Mesendoderm (in vitro differentiated cells): ENCODE measurements around the gene TCF15.

Experiments
- DNase-seq: peaks from one replicate; pipeline ENCODE4 v3.0.0; 2013
- H2AK5ac ChIP-seq: 2 replicates; pipeline ENCODE4 v1.6.1; 2013; ENCODE audit warnings: low read length, inconsistent platforms
- H2BK120ac ChIP-seq: 2 replicates; pipeline ENCODE4 v1.6.1; 2013; ENCODE audit warnings: low read depth, mild to moderate bottlenecking, low read length, moderate library complexity, mixed read lengths
- H2BK15ac ChIP-seq: replicated peaks from 2 replicates; pipeline ENCODE4 v1.6.1; 2013; ENCODE audit warnings: low read depth, mild to moderate bottlenecking, moderate library complexity
- H2BK5ac ChIP-seq: 2 replicates; pipeline ENCODE4 v1.6.1; 2013; ENCODE audit warnings: low read length, inconsistent platforms
- H3K18ac ChIP-seq: 2 replicates; pipeline ENCODE4 v1.6.1; 2013; ENCODE audit warnings: mild to moderate bottlenecking, low read length, mixed read lengths
- H3K23ac ChIP-seq: one replicate; pipeline ENCODE4 v1.6.1; 2013; ENCODE audit warnings: low read length
- H3K27ac ChIP-seq: 2 replicates; pipeline ENCODE4 v1.5.1; 2013; ENCODE audit warnings: low read depth, mild to moderate bottlenecking, inconsistent platforms, low read length, moderate library complexity
- H3K27me3 ChIP-seq: 2 replicates; pipeline ENCODE4 v1.6.1; 2013; ENCODE audit warnings: low read length, control low read depth, mild to moderate bottlenecking, inconsistent platforms; ENCODE audit not compliant: insufficient read depth, poor library complexity
- H3K36me3 ChIP-seq: 2 replicates; pipeline ENCODE4 v1.6.1; 2013; ENCODE audit warnings: low read length, inconsistent platforms; ENCODE audit not compliant: control insufficient read depth, insufficient read depth
- H3K4ac ChIP-seq: one replicate; pipeline ENCODE4 v1.6.1; 2013; ENCODE audit warnings: low read depth, mild to moderate bottlenecking, low read length, moderate library complexity
- H3K4me1 ChIP-seq: 2 replicates; pipeline ENCODE4 v1.6.1; 2013; ENCODE audit warnings: low read depth, low read length, inconsistent platforms; ENCODE audit not compliant: control insufficient read depth
- H3K4me2 ChIP-seq: 2 replicates; pipeline ENCODE4 v1.6.1; 2013; ENCODE audit warnings: low read length
- H3K4me3 ChIP-seq: 2 replicates; pipeline ENCODE4 v1.5.1; 2013; ENCODE audit warnings: mild to moderate bottlenecking, low read length
- H3K56ac ChIP-seq: one replicate; pipeline ENCODE4 v1.6.1; 2013; ENCODE audit warnings: low read length
- H3K79me1 ChIP-seq: 2 replicates; pipeline ENCODE4 v1.6.1; 2013; ENCODE audit warnings: low read length, inconsistent platforms
- H3K79me2 ChIP-seq: 2 replicates; pipeline ENCODE4 v1.6.1; 2013; ENCODE audit warnings: mild to moderate bottlenecking, low read length; ENCODE audit not compliant: control insufficient read depth, insufficient read depth
- H3K9ac ChIP-seq: 2 replicates; pipeline ENCODE4 v1.6.1; 2013; ENCODE audit warnings: low read length, inconsistent platforms
- H4K5ac ChIP-seq: one replicate; pipeline ENCODE4 v1.6.1; 2013; ENCODE audit warnings: low read length
- H4K8ac ChIP-seq: one replicate; pipeline ENCODE4 v1.6.1; 2013; ENCODE audit warnings: low read depth, mild to moderate bottlenecking, control low read depth, low read length, moderate library complexity
- WGBS: extraction: QIAGEN DNeasy Blood & Tissue Kit; methylation state at CpG from one replicate; pipeline ENCODE4 v1.1.7; 2013; ENCODE audit warnings: low lambda C conversion rate, missing lambda C conversion rate; ENCODE audit not compliant: insufficient coverage; ENCODE audit errors: extremely low coverage; 5-methylcytosine and 5-hydroxymethylcytosine counted together

The TCF15 gene

DNA sequence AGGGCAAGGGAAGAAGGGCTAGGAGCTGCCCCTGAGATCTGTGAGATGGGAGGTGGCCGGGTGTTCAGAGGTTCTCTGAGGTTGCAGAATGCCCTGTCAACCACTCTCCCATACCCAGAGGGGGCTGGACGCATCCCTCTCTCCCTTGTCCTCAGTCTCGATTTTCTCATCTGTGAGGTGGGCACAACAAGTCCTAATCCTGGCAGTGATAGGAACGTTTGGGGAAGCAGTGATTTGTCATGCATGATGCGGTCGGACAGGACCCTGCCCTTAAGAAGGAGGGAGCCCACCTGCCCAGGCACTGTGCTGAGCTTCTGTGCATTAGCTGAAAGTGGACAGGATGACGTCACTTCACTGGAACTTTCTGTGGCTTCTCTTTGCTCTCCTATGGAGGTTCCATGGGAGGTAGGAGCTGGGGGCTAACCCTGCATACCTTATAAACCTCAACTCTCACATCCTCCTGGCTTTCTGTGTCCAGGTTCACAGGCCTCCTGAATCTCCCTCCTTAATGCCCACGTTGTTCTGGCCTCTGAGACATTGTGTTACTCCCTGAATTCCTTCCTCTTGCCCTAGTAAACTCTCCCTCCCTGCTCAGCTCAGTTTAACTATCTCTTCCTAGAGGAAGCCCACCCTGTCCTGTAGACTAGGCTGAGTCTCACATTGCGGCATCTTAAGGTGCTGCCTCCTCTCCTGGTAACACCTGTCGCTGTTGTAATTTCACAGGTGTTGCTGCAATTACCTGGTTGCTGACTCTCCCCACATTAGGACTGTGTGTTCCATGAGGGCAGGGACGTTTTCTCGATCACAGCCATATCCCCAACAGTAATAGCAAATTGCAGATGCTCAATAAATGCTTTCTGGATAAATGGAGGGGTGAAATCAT is 36.5 kb downstream of the TCF15 start:
- Histone ChIP-seq H2BK5ac (no peak overlapping the region), H4K5ac (no peak overlapping the region), H3K4me3 (no peak overlapping the region), H3K79me2 (no peaks in the 10 kb centered on the region), H4K8ac (no peak overlapping the region), H3K4me2 (no peak overlapping the region), H3K27me3 (no peaks in the 10 kb centered on the region), H3K23ac (no peak overlapping the region), H3K9ac (no peak overlapping the region), H2BK15ac (no peak overlapping the region), H2AK5ac (no peak overlapping the region), H2BK120ac (no peak overlapping the region), H3K4ac (no peak overlapping the region), H3K4me1 (peaks cover 9% of the 10 kb centered on the region), H3K36me3 (no peaks in the 10 kb centered on the region), H3K27ac (no peak overlapping the region), H3K56ac (peak overlapping the region; percentile 25), H3K18ac (no peak overlapping the region), H3K79me1 (no peaks in the 10 kb centered on the region)
- peak; percentile 37 for DNase-seq
- WGBS: no CpG with 5 or more reads among the region's 12 CpGs

DNA sequence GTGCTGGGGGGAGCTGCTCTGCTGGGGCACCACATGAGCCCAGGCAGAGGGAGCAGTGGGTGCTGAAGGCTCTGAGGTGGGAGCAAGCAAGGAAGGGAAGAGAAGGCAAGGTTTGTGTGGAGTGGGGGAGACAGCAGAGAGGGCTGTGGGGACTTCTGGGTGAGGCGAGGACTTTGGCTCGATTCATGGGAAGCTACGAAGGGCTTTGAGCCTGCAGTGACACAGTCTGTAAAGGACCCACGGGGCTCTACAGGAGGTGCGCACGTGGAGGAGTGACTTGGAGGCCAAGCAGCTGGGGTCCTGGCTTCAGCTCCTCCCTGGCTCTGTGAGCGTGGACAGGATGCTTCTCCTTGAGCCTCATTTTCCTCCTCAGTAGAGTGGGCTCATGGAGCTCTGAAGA is 37.4 kb downstream of the TCF15 start:
- Histone ChIP-seq H3K36me3 (no peaks in the 10 kb centered on the region), H3K9ac (no peak overlapping the region), H3K4me3 (no peak overlapping the region), H2BK5ac (no peak overlapping the region), H4K8ac (no peak overlapping the region), H2BK120ac (no peak overlapping the region), H3K4ac (no peak overlapping the region), H3K23ac (no peak overlapping the region), H2AK5ac (no peak overlapping the region), H3K4me1 (peaks cover 9% of the 10 kb centered on the region), H3K79me2 (no peaks in the 10 kb centered on the region), H3K18ac (no peak overlapping the region), H3K27ac (no peak overlapping the region), H4K5ac (no peak overlapping the region), H3K27me3 (no peaks in the 10 kb centered on the region), H3K79me1 (no peaks in the 10 kb centered on the region), H3K56ac (no peak overlapping the region), H3K4me2 (no peak overlapping the region), H2BK15ac (no peak overlapping the region)
- no CpG with 5 or more reads among the region's 7 CpGs for WGBS
- no peak for DNase-seq

DNA sequence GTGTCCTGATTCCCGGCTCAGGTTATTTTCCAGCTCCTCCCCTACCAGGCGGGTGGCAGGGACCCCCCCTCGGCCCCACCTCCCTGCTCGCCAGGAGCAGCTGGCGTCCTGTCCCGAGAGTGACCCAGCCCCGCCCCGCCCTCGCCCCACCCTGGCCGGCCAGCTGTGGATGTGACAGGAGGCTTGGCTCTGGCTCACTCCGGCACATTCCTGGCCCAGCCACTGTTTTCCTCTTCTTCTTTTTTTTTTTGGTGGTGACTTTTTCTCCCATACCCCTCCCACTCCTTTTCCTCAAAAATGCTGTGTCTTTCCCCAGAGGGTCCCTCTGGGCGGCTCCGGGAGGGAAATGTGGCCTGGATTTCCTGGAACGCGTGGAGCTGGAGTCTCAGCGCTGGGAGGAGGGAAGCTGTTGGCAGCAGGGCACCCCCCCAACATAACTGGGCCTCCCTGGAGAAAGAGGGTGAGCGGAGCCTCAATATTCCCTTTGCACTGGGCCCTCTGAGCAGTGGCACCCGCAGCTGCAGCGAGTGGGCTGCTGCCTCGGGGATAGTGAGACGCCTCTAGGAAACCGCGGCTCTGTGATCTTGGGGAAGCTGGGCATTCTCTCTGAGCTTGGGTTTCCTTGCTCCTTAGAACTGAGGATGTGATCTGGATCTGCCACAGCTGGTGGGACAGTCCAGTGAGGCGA is 38.2 kb downstream of the TCF15 start:
- Histone ChIP-seq H3K79me1 (no peaks in the 10 kb centered on the region), H3K4ac (no peak overlapping the region), H3K27ac (no peak overlapping the region), H2BK5ac (no peak overlapping the region), H4K5ac (no peak overlapping the region), H3K23ac (no peak overlapping the region), H2BK15ac (no peak overlapping the region), H3K79me2 (no peaks in the 10 kb centered on the region), H3K4me2 (no peak overlapping the region), H3K9ac (no peak overlapping the region), H3K56ac (peak overlapping the region; percentile 34), H3K4me1 (peaks cover 9% of the 10 kb centered on the region), H2AK5ac (no peak overlapping the region), H3K36me3 (no peaks in the 10 kb centered on the region), H2BK120ac (no peak overlapping the region), H3K27me3 (no peaks in the 10 kb centered on the region), H4K8ac (no peak overlapping the region), H3K18ac (peak overlapping the region; percentile 46), H3K4me3 (no peak overlapping the region)
- peak; percentile 85 for DNase-seq
- WGBS: no CpG with 5 or more reads among the region's 24 CpGs

DNA sequence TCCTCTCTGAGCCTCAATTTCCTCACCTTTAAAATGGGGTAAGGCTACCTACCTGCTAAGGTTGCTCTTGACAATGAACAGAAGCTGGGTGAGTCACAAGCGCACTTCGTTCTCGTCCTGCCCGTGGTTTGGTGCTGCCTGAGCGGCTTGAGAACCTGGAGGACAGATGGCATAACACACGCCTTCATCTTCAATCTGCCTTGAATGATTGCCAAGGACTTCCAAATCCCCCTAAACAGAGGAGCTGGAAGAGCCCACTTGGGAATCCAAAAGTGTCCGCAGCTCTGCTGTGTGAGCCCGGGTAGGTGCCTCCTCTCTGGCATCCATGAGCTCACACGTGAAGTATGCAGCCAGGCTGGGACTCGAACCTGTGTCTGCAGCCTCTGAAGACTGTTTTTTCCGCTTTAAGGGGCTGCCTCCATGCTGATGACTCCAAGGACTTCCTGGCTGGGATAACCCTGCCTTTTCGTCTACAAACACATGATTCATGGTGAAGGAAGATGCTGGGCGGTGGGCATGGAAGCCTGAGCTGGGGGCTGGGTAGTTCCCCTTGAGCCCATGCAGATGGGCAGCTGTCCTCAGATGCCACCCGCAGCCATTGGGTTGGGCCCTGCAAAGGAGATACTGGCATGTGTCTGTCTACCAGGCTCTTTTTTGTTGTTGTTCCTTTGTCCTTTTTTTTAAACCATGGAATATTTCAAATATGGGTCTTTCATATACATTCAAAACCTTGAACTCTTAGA is 41.3 kb downstream of the TCF15 start:
- Histone ChIP-seq H3K56ac (no peak overlapping the region), H3K4me2 (no peak overlapping the region), H3K23ac (no peak overlapping the region), H2BK5ac (no peak overlapping the region), H2BK120ac (no peak overlapping the region), H3K18ac (no peak overlapping the region), H3K79me1 (no peaks in the 10 kb centered on the region), H3K4me1 (peaks cover under 1% of the 10 kb centered on the region), H2AK5ac (no peak overlapping the region), H3K4ac (no peak overlapping the region), H4K5ac (no peak overlapping the region), H3K36me3 (no peaks in the 10 kb centered on the region), H3K27me3 (no peaks in the 10 kb centered on the region), H3K4me3 (no peak overlapping the region), H3K9ac (no peak overlapping the region), H2BK15ac (no peak overlapping the region), H3K79me2 (no peaks in the 10 kb centered on the region), H4K8ac (no peak overlapping the region), H3K27ac (no peak overlapping the region)
- WGBS: no CpG with 5 or more reads among the region's 14 CpGs
- DNase-seq: peak; percentile 71

DNA sequence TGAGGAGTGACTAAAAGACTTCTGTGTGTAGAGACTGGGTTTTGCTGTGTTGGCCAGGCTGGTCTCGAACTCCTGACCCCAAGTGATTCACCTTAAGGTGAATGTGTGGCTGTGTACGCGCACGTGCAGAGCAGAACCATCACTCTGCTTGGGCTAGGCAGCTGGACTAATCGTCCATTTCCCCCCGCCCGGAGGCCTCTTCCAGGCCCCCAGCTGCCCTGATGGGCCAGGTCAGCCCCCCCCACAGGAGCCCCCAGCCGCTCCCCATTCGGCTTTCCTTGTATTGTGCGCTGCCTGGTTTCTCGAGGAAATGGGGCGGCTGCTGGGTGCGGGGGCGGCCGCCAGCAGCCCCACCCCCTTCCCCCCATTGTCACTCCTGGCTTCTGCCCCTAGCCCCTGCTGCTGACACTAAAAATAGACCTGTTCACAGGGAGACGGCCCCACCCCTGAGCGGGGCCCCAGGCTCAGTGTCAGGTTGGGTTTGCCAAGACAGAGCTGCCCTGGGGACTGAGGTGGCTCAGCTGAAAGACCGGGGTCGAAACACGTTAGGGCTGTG is 41.9 kb downstream of the TCF15 start:
- no peak overlapping the region for H3K4me2 ChIP-seq
- no peak for DNase-seq
- no peaks in the 10 kb centered on the region for H3K4me1 ChIP-seq
- no peak overlapping the region for H2BK120ac ChIP-seq
- no CpG with 5 or more reads among the region's 20 CpGs for WGBS
- no peak overlapping the region for H3K23ac ChIP-seq
- no peaks in the 10 kb centered on the region for H3K79me2 ChIP-seq
- H3K56ac ChIP-seq: no peak overlapping the region
- H3K9ac ChIP-seq: no peak overlapping the region
- H3K27ac ChIP-seq: no peak overlapping the region
- H3K79me1 ChIP-seq: no peaks in the 10 kb centered on the region
- H3K27me3 ChIP-seq: no peaks in the 10 kb centered on the region
- no peak overlapping the region for H2BK5ac ChIP-seq
- H4K8ac ChIP-seq: no peak overlapping the region
- no peak overlapping the region for H4K5ac ChIP-seq
- H2BK15ac ChIP-seq: no peak overlapping the region
- H3K4me3 ChIP-seq: no peak overlapping the region
- no peak overlapping the region for H3K4ac ChIP-seq
- no peak overlapping the region for H3K18ac ChIP-seq
- H3K36me3 ChIP-seq: no peaks in the 10 kb centered on the region
- no peak overlapping the region for H2AK5ac ChIP-seq
